Loucy (cell line): ENCODE measurements around the gene NEO1.

Source experiments
- CTCF ChIP-seq: fragments of 200-600 bp; sonication (generic); conservative IDR thresholded peaks from 2 replicates; pipeline ENCODE4 v1.5.1; 2014; ENCODE audit warnings: mild to moderate bottlenecking, antibody characterized with exemption, low read length
- EZH2phosphoT487 ChIP-seq: fragments of 200-600 bp; IDR thresholded peaks from 2 replicates; pipeline ENCODE4 v1.6.1; 2018; ENCODE audit warnings: antibody characterized with exemption, mild to moderate bottlenecking, moderate library complexity, borderline replicate concordance

- TF ChIP-seq CTCF = no peak
- TF ChIP-seq EZH2phosphoT487 = no peak
Observed at GRCh38 chr15:73313861-73314260, 261.6 kb downstream of the NEO1 start.
